GM12874 (cell line): ENCODE results near the gene TBL1X.

ENCODE experiments used
- CTCF ChIP-seq: IDR thresholded peaks from 2 replicates; pipeline ENCODE4 v1.5.1; 2011; ENCODE audit warnings: low read depth, mild to moderate bottlenecking, control low read depth, low read length, moderate library complexity; ENCODE audit not compliant: insufficient read depth

The TBL1X gene

DNA sequence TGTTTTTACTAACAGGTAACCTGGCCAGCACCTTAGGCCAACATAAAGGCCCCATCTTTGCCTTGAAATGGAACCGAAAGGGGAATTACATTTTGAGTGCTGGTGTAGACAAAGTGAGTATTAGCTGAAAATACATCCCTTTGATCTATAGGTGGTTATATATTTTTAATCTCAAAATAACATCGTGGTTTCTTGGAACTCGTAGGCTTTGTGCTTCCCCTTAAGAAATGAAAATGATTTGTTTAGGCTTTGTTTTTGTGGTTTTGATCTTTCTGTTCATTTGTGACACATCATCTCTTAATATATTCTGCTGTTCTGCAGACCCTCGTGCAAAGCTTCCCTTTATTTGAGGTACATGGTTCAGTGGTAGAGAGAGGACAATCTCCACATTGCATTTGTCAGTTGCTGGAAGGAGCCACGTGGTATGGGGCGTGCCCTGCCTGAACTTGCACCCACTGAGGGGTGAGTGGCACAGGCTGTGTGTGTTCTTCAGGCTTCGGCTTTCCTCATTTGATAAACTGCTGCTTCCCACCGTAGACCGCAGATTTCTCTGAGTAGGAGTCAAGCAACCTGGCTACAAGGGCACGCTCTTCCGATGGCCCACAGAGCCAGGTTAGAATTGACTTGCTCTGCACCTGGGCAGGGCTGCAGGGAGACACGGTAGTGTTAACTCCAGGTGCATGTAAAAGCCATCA lies 228.6 kb downstream of the TBL1X start:
- TF ChIP-seq CTCF, result no peak

DNA sequence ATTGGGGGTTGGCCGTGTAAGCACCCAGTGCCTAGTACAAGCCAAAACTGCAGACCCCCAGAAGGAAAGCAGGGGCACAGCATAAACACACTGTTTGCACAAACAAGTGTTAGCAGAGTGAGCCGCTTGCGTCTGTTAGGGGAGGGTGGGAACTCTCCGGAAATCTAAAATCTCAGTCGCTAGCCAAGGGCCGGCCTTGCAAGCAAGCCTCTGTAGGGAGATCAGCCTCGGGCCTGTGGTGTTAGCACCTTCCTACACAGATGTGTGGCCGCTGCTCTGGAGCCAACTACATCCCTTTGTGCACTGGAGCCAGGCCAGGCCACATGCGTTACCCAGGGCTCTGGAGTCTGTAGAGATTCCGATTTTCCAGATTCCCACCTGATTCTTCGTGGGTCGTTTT lies 233.7 kb downstream of the TBL1X start:
- TF ChIP-seq CTCF, result no peak

DNA sequence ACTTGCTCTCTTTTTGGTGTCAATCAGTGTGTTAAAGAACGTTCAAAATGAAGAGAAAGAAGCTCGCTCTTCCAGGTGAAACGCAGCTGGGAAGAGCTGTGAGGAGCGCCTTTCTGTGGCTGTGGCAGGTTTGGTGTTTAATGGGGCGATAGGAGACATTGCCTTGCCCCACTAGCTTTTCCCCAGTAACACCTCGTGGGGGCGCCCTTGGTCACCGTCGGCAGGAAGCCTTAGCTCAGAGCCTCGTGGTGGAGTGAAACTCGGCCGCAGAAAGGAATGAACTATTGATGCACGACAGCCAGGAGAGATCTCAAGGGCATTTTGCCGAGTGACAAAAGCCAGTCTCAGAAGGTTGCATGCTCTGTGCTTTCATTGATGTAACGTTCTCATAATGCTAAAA lies 235.7 kb downstream of the TBL1X start:
- no peak for TF ChIP-seq CTCF

DNA sequence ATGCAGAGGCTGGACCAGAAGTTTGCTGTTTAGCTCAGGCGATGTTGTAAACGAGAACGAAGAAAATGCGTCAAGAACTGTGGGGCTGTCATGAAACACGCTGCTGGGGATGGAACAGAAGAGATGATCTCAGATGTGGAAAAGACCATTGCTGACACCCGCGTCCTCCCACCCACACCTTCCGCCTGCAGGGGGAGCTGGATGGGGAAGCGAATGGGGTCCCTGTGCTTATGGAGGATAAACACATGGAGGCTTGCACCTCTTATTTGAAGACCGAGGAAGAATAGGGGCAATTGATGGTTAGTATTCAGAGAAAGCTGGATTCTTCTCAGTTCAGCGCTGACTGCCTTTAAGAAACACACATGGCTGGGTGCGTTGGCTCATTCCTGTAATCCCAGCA lies 236.9 kb downstream of the TBL1X start:
- no peak for TF ChIP-seq CTCF

GRCh38 chrX:9703406-9703805 lies 238.5 kb downstream of the TBL1X start:
- TF ChIP-seq CTCF, result no peak

GRCh38 chrX:9704876-9705465 lies 240.1 kb downstream of the TBL1X start:
- no peak for TF ChIP-seq CTCF

- TF ChIP-seq CTCF, result no peak
Observed at GRCh38 chrX:9706421-9706820, 241.6 kb downstream of the TBL1X start.
